Neural progenitor cell (in vitro differentiated cells): ENCODE measurements around the gene AFF3. TPM values are rescaled to one million over a fixed set of nuclear protein-coding genes. Genes with fewer than 3 reads are reported as not detected.
A peak's percentile ranks its signal among the peaks of the same experiment; 100 is the strongest.

ENCODE experiments used
- DNase-seq: peaks from one replicate; pipeline ENCODE4 v3.0.0-alpha.2; 2016; ENCODE audit warnings: low spot score
- H2AFZ ChIP-seq: fragments of 200-600 bp; sonication (generic); replicated peaks from 2 replicates; pipeline ENCODE4 v1.6.1; 2016; ENCODE audit warnings: antibody characterized with exemption
- H3F3A ChIP-seq: fragments of 200-600 bp; sonication (generic); 2 replicates; pipeline ENCODE4 v1.6.1; 2016; ENCODE audit warnings: antibody characterized with exemption, low read depth
- H3K27ac ChIP-seq: fragments of 200-600 bp; sonication (generic); 2 replicates; pipeline ENCODE4 v1.5.1; 2016; ENCODE audit warnings: mild to moderate bottlenecking
- H3K27me3 ChIP-seq: fragments of 200-600 bp; sonication (generic); 2 replicates; pipeline ENCODE4 v1.6.1; 2016; ENCODE audit warnings: mild to moderate bottlenecking, moderate library complexity
- H3K36me3 ChIP-seq: fragments of 200-600 bp; sonication (generic); 2 replicates; pipeline ENCODE4 v1.5.1; 2016
- H3K4me1 ChIP-seq: fragments of 200-600 bp; sonication (generic); 2 replicates; pipeline ENCODE4 v1.6.1; 2016; ENCODE audit warnings: mixed run types
- H3K4me2 ChIP-seq: fragments of 200-600 bp; sonication (generic); 2 replicates; pipeline ENCODE4 v1.6.1; 2016
- H3K4me3 ChIP-seq: fragments of 200-600 bp; sonication (generic); 2 replicates; pipeline ENCODE4 v1.5.1; 2016
- H3K79me2 ChIP-seq: fragments of 200-600 bp; sonication (generic); 2 replicates; pipeline ENCODE4 v1.6.1; 2016; ENCODE audit warnings: low read depth
- H3K9ac ChIP-seq: fragments of 200-600 bp; sonication (generic); 2 replicates; pipeline ENCODE4 v1.6.1; 2016
- H3K9me3 ChIP-seq: fragments of 200-600 bp; sonication (generic); 2 replicates; pipeline ENCODE4 v1.5.1; 2016; ENCODE audit warnings: low read depth
- H4K20me1 ChIP-seq: fragments of 200-600 bp; sonication (generic); 2 replicates; pipeline ENCODE4 v1.6.1; 2016; ENCODE audit warnings: low read depth
- H3K27ac Mint-ChIP-seq: 3 replicates; pipeline ENCODE4 v1.8.0; 2021; ENCODE audit warnings: mixed read lengths
- H3K27me3 Mint-ChIP-seq: 2 replicates; pipeline ENCODE4 v1.8.0; 2022; ENCODE audit warnings: low read depth, mild to moderate bottlenecking, inconsistent platforms, moderate library complexity, mixed read lengths; ENCODE audit not compliant: insufficient read depth
- H3K36me3 Mint-ChIP-seq: 3 replicates; pipeline ENCODE4 v1.8.0; 2021; ENCODE audit warnings: mixed read lengths
- H3K4me1 Mint-ChIP-seq: 3 replicates; pipeline ENCODE4 v1.8.0; 2021; ENCODE audit warnings: mixed read lengths
- H3K4me3 Mint-ChIP-seq: 3 replicates; pipeline ENCODE4 v1.8.0; 2021; ENCODE audit warnings: mild to moderate bottlenecking, moderate library complexity, mixed read lengths
- H3K9me3 Mint-ChIP-seq: 3 replicates; pipeline ENCODE4 v1.8.0; 2020; ENCODE audit warnings: mixed read lengths
- EZH2 ChIP-seq: fragments of 200-600 bp; sonication (generic); IDR thresholded peaks from 2 replicates; pipeline ENCODE4 v1.6.1; 2017; ENCODE audit warnings: antibody characterized with exemption, mild to moderate bottlenecking, moderate library complexity
- EZH2phosphoT487 ChIP-seq: fragments of 200-600 bp; sonication (generic); IDR thresholded peaks from 2 replicates; pipeline ENCODE4 v1.6.1; 2017; ENCODE audit warnings: antibody characterized with exemption
- total RNA-seq: library from RNA; depleted of rRNA; stranded (reverse); fragments of >200 nt; gene quantifications from 2 replicates; pipeline ENCODE4 v1.2.3, GENCODE V29; 2015; ENCODE audit warnings: low replicate concordance
- TF ChIP-seq, protein P1 (sequence below): fragments of 200-600 bp; sonication (generic); IDR thresholded peaks from 2 replicates; pipeline ENCODE4 v1.5.1; 2017; ENCODE audit warnings: antibody characterized with exemption, mild to moderate bottlenecking

Gene AFF3
- total RNA-seq, 1 donor from 2014 or later, result 0.26 TPM

- H2AFZ ChIP-seq, result peak overlapping the region; percentile 81
- H3F3A ChIP-seq, result peaks cover 6% of the 10 kb centered on the region
- no peak overlapping the region for H3K27ac ChIP-seq
- peak overlapping the region; percentile 15 for H3K4me3 ChIP-seq
- H3K4me3 Mint-ChIP-seq, result peak overlapping the region; percentile 70
- H3K79me2 ChIP-seq, result no peaks in the 10 kb centered on the region
- peaks cover 15% of the 10 kb centered on the region for H3K4me1 ChIP-seq
- no peaks in the 10 kb centered on the region for H3K9me3 ChIP-seq
- H3K36me3 ChIP-seq, result no peaks in the 10 kb centered on the region
- peak; percentile 52 for DNase-seq
- peaks cover 3% of the 10 kb centered on the region for H3K36me3 Mint-ChIP-seq
- no peaks in the 10 kb centered on the region for H4K20me1 ChIP-seq
- peak overlapping the region; percentile 72 for H3K4me2 ChIP-seq
- H3K9ac ChIP-seq, result no peak overlapping the region
- peak overlapping the region; percentile 12 for H3K27ac Mint-ChIP-seq
- peaks cover 33% of the 10 kb centered on the region for H3K4me1 Mint-ChIP-seq
- H3K27me3 Mint-ChIP-seq, result peaks cover 5% of the 10 kb centered on the region
- no peaks in the 10 kb centered on the region for H3K27me3 ChIP-seq
- H3K9me3 Mint-ChIP-seq, result no peaks in the 10 kb centered on the region
- TF ChIP-seq EZH2 (no peak), EZH2phosphoT487 (no peak)
- TF ChIP-seq, protein P1, sequence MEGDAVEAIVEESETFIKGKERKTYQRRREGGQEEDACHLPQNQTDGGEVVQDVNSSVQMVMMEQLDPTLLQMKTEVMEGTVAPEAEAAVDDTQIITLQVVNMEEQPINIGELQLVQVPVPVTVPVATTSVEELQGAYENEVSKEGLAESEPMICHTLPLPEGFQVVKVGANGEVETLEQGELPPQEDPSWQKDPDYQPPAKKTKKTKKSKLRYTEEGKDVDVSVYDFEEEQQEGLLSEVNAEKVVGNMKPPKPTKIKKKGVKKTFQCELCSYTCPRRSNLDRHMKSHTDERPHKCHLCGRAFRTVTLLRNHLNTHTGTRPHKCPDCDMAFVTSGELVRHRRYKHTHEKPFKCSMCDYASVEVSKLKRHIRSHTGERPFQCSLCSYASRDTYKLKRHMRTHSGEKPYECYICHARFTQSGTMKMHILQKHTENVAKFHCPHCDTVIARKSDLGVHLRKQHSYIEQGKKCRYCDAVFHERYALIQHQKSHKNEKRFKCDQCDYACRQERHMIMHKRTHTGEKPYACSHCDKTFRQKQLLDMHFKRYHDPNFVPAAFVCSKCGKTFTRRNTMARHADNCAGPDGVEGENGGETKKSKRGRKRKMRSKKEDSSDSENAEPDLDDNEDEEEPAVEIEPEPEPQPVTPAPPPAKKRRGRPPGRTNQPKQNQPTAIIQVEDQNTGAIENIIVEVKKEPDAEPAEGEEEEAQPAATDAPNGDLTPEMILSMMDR, result no peak
Observed at GRCh38 chr2:99822474-99823207, 319.7 kb downstream of the AFF3 start.

- no peak overlapping the region for H2AFZ ChIP-seq
- no peaks in the 10 kb centered on the region for H3K9me3 ChIP-seq
- TF ChIP-seq, protein P1, result no peak
- no peak for TF ChIP-seq EZH2phosphoT487
- TF ChIP-seq EZH2, result no peak
- H3K4me1 ChIP-seq, result peaks cover 15% of the 10 kb centered on the region
- Mint-ChIP-seq H3K36me3 (peaks cover 3% of the 10 kb centered on the region), H3K4me1 (peaks cover 33% of the 10 kb centered on the region), H3K27ac (peak overlapping the region; percentile 61), H3K4me3 (no peak overlapping the region), H3K9me3 (peaks cover 5% of the 10 kb centered on the region), H3K27me3 (peaks cover 5% of the 10 kb centered on the region)
- no peaks in the 10 kb centered on the region for H3K79me2 ChIP-seq
- H3F3A ChIP-seq, result peaks cover 6% of the 10 kb centered on the region
- H4K20me1 ChIP-seq, result no peaks in the 10 kb centered on the region
- H3K4me3 ChIP-seq, result no peak overlapping the region
- peak overlapping the region; percentile 72 for H3K4me2 ChIP-seq
- H3K27ac ChIP-seq, result no peak overlapping the region
- no peaks in the 10 kb centered on the region for H3K27me3 ChIP-seq
- no peak overlapping the region for H3K9ac ChIP-seq
- no peaks in the 10 kb centered on the region for H3K36me3 ChIP-seq
- DNase-seq, result no peak
Observed at GRCh38 chr2:99821984-99822383, 320.4 kb downstream of the AFF3 start.

DNA sequence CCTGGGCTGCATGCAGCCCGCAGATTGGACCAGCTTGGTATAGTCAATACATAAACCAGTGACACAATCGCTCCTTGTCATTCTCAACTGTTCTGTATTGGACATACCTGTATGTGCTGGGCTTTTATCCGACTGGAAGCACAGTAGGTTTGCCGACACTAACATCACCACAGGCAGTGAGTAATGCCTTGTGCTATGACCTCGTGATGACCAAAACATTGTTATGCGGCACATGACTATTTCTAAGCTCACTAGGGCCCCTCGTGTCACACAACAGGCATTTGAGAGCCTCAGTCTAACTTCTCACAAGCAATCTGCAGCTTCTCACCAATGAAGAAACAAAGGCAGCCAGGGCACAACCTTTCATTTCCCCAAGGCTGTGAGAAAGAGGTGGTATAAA is 320.8 kb downstream of the AFF3 start:
- H3K9ac ChIP-seq, result no peak overlapping the region
- H3K9me3 Mint-ChIP-seq, result peaks cover 7% of the 10 kb centered on the region
- no peak overlapping the region for H3K4me2 ChIP-seq
- no peaks in the 10 kb centered on the region for H3K79me2 ChIP-seq
- no peak overlapping the region for H3K4me3 Mint-ChIP-seq
- no peaks in the 10 kb centered on the region for H3K36me3 ChIP-seq
- DNase-seq, result no peak
- H3K4me1 ChIP-seq, result peaks cover 15% of the 10 kb centered on the region
- H3K4me3 ChIP-seq, result no peak overlapping the region
- H3K9me3 ChIP-seq, result no peaks in the 10 kb centered on the region
- H3K27me3 Mint-ChIP-seq, result peaks cover 3% of the 10 kb centered on the region
- no peak overlapping the region for H2AFZ ChIP-seq
- H3K27ac Mint-ChIP-seq, result no peak overlapping the region
- H3K4me1 Mint-ChIP-seq, result peaks cover 33% of the 10 kb centered on the region
- H4K20me1 ChIP-seq, result no peaks in the 10 kb centered on the region
- TF ChIP-seq EZH2phosphoT487 (no peak), EZH2 (no peak)
- TF ChIP-seq, protein P1, result no peak
- peaks cover 6% of the 10 kb centered on the region for H3F3A ChIP-seq
- no peak overlapping the region for H3K27ac ChIP-seq
- peaks cover 2% of the 10 kb centered on the region for H3K36me3 Mint-ChIP-seq
- H3K27me3 ChIP-seq, result no peaks in the 10 kb centered on the region
